Stimulated activated naive CD8-positive, alpha-beta T cell treated with anti-CD3 and anti-CD28 coated beads, Interleukin-15, Interleukin-2, amounts not matched to agents 100 U/mL and 50 U/mL, for 24 hours (primary cell): ENCODE data around the gene DCAF7.

Source experiments
- ATAC-seq: fragments of 150-1000 bp; cut with Tn5 transposase; one replicate; pipeline ENCODE4 v1.10.0; 2021
- DNase-seq: peaks from one replicate; pipeline ENCODE4 v3.0.0; 2021

DCAF7 gene

DNA sequence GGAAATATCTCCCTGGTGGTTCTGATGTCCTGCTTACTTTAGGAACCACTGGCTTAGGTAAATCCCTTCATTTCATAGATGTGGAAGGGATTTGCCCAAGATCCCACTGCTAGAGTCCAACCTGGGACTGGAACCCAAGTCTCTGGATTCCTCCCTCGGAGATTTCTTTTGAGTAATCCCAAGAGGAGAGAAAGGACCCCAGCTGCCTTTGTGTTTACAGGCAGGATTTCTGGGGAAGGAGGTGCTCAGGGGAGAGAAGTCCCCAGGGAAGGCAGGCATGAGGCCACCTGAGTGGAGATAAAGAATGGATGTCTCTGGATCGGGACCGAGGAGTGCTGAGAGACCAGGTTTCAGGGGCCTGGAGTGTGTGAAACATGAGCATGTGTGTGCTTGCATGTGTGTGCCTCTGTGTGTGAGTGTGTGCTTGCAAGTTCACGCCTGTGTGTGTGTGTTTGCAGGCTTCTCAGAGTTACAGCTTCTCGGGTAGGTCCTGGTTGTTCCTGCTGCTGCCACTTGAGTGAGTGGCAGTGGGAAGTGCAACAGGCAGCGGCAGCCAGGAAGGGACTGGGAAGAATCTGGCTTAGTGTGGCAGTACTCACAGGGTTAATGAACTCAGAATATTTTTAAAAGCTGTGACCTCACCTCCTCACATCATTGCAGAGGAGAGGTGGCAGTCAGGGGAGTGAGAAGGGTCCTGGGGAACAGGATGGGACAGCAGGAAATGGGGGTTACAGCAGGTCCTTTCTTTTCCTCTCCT, 24.9 kb upstream of the DCAF7 start:
- ATAC-seq (no peak), DNase-seq (no peak)

DNA sequence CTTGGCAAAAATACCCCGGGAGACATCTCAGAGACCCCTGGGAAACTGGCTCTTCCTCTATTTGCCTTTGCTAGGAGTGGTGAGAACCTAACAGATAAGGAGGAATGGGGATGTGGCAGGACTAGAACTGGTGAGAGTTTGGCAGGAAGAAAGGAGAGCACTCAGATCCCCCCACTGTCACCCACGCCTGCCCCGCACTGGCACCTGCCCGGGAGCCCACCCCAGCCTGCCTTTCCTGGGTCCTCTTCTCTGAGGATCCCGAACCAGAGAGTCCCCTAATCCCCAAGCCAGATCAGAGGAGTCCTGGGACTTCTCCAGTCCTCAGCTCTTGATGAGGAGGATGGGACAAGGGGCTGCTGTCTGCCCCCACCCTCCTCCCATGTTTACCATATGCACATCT, 23.4 kb upstream of the DCAF7 start:
- DNase-seq (no peak), ATAC-seq (no peak)

DNA sequence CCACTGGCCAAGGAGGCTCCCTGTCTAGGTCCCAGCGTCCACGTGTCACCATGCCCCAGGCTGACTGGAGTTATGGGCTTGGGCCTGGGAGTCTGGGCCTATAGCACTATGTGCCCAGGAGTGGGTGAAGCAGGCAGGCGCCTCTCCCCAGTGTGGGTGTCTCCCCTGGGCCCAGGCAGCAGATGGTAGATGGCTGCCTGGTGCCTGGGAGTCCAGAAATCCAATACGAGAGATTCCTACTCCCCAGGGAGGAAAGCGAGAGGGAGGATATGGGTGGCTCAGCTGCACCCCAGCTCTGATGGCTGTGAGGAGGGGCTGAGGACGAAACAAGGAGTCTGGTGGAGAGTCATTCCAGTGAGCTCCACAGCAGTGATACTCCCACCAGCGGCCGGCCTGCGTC, 22.1 kb upstream of the DCAF7 start:
- no peak for ATAC-seq
- no peak for DNase-seq

DNA sequence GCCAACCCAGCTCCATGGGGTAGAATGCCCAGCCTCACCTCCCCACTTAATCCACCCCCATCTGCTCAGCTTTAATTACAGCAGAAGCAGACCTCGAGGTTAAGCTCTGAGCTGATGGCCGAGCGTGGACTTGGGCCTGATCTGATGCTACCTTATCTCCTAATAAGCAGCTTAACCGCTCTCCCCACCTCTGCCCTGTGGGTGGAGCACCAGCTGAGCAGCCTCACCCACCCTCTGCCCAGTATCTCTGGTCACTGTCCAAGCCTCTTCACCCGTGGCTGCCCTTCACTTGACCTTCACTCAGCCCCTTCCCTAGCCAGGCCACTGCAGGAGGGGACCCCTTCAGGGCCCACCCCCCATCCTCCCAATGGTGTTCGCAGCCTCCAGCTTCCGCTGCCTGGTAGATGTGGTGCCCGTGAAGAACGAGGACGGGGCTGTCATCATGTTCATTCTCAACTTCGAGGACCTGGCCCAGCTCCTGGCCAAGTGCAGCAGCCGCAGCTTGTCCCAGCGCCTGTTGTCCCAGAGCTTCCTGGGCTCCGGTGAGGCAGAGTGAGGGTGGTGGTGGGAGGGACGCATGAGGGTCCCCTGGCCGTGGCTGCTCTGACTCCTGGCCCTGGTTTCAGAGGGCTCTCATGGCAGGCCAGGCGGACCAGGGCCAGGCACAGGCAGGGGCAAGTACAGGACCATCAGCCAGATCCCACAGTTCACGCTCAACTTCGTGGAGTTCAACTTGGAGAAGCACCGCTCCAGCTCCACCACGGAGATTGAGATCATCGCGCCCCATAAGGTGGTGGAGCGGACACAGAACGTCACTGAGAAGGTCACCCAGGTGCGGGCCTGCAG, 20.3 kb upstream of the DCAF7 start:
- no peak for ATAC-seq

DNA sequence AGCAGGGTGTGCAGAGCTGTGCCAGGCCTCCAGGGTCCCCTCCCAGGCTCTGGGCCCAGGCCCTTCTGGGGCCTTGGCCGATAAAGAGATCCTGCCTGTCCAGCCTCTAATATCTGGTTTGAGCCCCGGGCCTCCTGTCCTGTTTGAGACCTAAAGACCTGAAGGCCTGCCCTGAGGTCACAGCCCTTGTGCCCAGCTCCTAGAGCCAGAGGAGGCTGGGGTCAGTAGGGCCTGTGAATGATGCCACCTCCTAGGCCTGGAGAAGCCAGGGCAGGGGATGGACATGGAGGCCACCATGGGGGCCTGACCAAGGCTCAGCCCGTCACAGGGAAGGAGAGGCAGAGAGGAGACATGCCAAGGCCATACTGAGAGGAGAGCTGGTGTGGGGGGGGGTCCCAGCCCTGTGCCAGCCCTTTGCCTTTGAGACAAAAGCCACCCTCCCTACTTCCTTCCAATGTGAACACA, 19.7 kb upstream of the DCAF7 start:
- ATAC-seq (no peak), DNase-seq (no peak)

More for the DNA sequence above, 20.3 kb upstream of the DCAF7 start:
- DNase-seq, result no peak

DNA sequence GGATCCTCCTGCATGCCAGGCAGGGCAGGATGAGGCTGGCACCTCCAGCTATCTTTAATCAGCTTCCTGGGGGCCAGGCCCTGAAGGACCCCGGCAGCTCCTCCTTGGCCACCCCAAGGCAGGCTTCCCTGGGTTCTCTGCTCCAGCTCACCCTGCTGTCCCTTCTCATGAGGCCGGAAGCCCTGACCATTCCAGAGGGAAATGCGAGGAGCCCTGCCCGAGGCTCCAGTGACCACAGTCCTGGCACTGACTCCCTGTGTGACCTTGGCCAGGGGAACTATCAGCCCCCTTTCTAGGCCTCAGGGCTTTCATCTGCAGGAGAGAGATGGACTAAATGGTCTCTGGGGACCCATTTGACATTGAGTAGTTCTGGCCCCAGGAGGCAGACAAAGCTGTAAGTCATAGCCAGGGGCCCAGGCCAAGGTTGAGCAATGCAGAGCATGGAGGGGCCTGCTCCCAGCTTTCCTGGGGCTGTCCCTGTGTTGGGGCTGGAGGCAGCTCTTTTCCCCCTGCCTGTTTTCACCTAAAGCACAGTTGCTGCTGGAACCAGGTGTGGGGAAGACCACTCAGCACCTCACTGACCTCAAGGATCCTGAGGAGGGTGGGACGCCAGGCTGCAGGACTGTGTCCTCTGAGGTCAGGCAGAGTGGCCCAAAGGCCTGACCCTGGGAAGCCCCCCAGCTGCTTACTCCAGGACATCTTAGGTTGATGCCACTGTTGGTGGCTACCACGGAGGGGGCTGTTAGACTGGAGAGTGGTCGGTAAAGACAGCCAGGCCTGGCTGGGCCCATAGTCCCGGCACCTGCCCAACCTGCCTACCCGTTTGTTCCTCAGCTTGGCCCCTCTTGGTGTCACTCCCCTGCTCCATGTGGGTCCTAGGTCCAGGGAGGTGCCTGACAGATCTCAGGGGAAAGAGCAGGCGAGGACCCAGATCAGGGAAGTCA, 19.0 kb upstream of the DCAF7 start:
- DNase-seq (no peak), ATAC-seq (no peak)

DNA sequence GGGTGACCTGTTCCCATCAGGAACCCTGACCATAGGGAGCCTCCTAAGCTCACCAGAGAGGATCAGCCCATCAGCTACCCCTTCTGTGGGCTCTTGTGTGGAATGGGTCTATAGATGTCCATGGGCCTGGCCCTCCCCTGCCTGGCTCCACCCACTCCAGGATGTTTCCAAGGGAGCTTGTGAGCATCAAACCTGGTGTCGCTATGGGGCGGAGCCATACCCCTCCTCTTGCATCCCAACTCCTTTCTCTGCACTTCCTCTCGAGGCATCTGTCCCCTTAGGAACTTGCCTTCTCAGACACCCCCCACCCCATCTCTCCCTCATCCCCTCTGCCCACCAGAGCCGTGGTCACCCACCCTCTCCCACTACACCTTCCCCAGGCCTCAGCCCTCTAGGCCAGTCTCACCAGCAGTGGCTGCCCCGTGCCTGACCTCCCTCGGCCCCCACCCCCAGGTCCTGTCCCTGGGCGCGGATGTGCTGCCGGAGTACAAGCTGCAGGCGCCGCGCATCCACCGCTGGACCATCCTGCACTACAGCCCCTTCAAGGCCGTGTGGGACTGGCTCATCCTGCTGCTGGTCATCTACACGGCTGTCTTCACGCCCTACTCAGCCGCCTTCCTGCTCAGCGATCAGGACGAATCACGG, 16.7 kb upstream of the DCAF7 start:
- DNase-seq, result no peak
- no peak for ATAC-seq

DNA sequence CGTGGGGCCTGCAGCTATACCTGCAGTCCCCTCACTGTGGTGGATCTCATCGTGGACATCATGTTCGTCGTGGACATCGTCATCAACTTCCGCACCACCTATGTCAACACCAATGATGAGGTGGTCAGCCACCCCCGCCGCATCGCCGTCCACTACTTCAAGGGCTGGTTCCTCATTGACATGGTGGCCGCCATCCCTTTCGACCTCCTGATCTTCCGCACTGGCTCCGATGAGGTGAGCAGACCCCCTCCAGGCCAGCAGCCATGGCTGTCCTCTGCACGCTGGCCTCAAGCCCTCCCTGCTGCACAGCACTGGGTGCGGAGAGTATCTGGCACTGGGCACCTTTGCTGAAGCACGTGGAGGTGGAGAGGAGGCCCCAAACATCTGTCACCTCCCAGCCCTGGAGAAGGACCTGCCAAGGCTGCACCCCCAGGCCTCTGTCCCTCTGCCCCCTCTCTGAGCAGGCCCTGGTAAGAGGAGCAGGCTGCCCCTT, 16.2 kb upstream of the DCAF7 start:
- ATAC-seq, result no peak
- DNase-seq, result no peak

DNA sequence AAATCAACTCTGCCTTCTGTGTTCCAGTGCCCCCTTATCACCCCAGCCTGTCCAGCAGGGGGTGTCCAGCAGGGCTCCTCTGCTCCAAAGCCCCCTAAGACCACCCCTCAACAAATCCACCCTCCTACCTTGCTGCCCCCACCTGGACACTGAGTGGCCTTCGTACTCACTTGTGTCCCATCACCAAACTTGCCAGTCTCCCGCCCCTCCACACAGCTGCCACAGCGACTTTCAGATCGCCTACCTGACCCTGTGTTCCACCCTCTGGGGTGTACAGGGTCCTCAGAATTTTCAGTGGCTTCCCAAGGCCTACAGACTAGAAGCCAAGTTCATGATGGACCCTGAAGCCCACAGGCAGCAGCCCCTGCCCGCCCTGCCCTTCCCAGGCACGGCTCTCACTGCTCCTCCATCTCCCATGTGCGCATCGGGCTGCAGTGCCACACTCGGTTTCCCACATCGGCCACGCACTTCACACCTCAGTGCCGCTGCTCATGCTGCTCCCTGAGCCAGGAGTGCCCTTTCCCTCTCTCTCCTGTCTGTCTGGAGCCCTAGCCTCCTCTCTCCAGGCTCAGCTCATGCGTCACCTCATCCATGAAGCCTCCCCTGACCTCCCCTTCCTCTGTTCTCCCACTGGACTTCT, 15.3 kb upstream of the DCAF7 start:
- DNase-seq (no peak), ATAC-seq (no peak)

DNA sequence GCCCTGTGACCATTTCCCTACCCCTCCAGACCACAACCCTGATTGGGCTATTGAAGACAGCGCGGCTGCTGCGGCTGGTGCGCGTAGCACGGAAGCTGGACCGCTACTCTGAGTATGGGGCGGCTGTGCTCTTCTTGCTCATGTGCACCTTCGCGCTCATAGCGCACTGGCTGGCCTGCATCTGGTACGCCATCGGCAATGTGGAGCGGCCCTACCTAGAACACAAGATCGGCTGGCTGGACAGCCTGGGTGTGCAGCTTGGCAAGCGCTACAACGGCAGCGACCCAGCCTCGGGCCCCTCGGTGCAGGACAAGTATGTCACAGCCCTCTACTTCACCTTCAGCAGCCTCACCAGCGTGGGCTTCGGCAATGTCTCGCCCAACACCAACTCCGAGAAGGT, 14.6 kb upstream of the DCAF7 start:
- no peak for ATAC-seq

DNA sequence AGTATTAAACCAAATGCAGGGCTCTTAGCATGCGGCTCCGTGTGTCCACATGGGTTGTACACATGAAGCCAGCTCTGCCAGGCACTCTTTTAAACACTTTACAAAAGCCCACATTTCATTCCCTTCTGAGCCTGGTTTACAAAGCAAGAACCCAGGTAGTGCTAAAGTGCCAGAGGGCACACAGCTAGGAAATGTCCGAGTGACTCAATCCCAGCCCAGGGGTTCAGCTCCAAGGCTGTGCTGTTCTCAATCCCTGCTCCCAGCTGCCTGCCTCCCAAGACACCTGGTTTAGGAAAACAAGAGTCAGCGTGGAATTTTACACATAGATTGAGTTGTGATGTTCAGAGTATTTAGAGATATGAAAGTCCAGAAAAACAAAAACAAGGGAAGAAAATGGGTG, 13.3 kb upstream of the DCAF7 start:
- no peak for ATAC-seq
- no peak for DNase-seq

More for the DNA sequence above, 14.6 kb upstream of the DCAF7 start:
- no peak for DNase-seq

DNA sequence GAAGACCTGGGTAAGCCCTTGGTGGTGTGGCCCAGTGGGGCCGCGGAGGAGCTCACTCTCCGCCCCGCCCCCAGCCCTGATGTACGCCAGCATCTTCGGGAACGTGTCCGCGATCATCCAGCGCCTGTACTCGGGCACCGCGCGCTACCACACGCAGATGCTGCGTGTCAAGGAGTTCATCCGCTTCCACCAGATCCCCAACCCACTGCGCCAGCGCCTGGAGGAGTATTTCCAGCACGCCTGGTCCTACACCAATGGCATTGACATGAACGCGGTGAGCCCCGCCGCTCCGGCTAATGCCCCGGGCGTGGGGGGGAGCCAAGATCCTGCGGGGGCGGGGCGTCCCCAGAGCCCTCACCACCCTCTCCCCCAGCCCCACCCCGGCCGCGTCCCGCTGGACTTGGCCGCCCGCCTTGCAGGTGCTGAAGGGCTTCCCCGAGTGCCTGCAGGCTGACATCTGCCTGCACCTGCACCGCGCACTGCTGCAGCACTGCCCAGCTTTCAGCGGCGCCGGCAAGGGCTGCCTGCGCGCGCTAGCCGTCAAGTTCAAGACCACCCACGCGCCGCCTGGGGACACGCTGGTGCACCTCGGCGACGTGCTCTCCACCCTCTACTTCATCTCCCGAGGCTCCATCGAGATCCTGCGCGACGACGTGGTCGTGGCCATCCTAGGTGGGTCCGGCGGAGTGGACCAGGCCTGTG, 12.1 kb upstream of the DCAF7 start:
- DNase-seq (peak; percentile 41), ATAC-seq (peak; percentile 21)

DNA sequence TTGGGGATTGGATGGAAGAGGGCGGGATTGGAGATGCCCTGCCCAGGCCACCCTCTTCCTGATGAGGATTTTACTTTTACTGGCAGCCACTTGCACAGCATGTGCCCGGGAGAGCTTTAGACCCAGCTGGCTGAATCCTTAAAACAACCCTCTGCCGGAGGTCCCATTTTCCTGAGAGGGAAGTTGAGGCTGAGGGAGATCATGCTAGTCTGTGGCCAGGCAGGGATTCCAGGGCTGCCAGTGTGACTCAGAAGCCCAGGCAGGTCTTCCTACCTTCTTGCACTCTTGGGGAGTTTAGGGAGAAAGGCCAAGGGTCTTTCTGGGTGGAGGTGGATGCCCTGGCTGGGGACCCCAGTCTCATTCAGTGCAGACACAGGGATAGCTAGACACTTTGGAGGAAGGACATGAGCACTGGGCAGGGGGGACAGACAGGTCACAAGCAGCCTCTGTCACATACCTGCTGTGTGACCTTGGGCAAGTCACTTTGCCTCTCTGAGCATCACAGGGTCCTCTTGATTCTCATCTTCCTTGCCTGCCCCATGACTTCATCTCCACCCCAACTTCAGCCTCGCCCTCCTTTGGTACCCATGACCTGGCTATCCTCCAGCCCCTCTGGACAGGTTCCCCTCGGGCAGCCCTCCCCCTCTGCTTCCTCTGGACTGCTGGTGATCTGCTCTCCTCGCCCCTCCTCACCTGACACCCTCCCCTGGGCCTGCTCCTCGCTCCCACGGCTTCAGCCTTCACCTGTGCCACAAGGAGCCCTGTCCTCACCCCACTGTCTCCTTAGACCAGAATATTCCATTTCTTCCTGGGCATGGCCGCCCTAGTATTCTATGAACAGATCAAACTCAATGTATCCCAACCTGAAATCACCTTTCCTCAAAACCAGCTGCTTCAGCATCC, 11.3 kb upstream of the DCAF7 start:
- DNase-seq (no peak), ATAC-seq (no peak)

DNA sequence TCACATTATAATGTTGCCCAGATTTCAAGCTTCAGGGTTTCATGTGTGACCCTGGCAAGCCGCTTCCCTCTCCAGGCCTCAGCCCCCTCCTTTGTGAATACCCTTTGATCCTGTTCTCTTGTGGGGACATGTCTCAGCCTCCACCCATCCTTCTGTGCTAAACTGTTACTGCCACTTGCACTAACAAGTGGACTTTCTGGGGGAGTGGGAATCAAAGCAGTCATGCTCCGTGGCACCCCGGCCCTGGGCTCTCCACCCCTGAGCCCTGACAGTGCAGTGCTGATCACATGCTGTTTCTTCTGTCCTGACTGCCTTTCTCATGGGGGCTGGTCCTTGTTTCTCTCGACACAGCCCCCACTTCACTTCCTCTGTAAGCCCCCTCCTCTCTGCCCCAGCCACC, 9.7 kb upstream of the DCAF7 start:
- no peak for DNase-seq

DNA sequence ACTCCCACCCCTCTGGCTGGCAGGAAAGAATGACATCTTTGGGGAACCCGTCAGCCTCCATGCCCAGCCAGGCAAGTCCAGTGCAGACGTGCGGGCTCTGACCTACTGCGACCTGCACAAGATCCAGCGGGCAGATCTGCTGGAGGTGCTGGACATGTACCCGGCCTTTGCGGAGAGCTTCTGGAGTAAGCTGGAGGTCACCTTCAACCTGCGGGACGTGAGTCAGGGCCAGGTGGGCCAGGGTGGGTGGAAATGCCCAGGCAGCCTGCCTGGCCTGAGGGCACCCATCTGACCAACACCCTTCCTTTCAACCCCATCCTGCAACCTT, 8.1 kb upstream of the DCAF7 start:
- DNase-seq (no peak), ATAC-seq (no peak)

More for the DNA sequence above, 9.7 kb upstream of the DCAF7 start:
- no peak for ATAC-seq

DNA sequence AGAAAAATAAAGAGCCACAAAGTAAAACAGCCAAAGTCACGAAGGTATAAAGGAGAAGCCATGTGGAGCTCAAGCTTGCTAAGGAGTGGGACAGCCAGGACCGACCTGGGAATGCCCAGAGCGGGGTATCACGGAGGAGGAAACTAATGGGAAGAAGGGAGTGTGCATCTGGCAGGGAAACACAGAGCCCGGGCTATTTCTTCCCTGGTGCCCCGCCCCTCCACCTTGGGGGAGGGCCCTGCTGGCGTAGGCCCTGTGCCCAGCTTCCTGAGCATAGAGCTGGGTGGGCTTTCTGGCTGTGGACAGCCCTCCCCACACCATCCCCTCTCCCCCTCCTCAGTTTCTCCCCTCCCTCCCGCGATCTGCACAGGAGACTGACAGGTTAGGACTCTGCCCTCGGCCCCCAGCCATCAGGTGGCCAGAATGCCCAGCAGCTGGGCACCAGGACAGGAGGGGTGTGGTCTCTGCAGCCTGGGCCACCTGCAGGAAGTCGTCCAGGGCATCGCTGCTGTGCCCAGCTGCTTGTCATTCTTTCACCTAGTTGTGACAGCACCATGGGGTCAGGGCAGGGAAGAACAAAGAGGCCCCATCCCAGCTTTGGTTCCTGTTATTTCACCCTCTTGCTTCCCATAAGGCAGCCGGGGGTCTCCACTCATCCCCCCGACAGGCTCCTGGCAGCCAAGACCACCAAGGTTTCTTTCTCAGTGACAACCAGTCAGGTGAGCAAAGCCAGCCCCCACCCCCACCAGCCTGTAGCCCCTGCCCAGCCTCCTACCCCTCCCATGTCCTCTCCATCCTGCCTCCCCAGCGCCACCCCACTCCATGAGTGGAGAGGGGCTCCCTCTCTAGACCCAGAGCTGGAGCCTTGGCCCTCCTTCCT, 7.1 kb upstream of the DCAF7 start:
- ATAC-seq (no peak), DNase-seq (no peak)

DNA sequence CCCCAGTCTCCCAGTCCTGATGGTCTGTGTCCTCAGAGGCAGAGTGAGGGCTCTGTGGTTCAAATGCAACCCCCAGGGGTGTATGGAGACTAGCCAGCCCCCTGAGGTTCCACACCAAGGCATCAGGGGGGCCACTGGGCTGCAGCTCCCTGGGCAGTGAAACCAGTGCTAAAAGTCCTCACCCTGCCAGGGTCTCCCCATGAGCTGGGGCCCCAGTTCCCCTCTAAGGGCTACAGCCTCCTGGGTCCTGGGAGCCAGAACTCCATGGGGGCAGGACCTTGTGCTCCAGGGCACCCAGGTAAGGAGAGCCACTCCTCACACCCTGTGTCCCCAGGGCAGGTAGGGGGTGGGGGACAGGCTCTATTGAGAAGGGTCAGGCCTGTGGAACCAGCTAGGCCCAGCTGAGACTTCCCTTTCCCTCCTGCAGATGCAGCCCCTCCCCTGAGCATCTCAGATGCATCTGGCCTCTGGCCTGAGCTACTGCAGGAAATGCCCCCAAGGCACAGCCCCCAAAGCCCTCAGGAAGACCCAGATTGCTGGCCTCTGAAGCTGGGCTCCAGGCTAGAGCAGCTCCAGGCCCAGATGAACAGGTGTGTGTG, 6.4 kb upstream of the DCAF7 start:
- DNase-seq, result no peak
- no peak for ATAC-seq
